ENCODE data around the gene FZD7. TPM values are rescaled to one million over a fixed set of nuclear protein-coding genes. Genes with fewer than 3 reads are reported as not detected.

FZD7 gene
- total and polyA plus RNA-seq, 9 of the 15 experiments (the other 6 are each of a cell fraction or from before 2014, with no cell fraction given), result 0.11 to 2.4 (median 0.69) TPM

GRCh38 chr2:202007015-202007982 is 26.4 kb upstream of the FZD7 start:
- 8% methylated on average over 7 of the region's 7 CpGs for WGBS (ENCODE audit: insufficient coverage, low coverage, missing lambda C conversion rate)
- in situ Hi-C loops (cut with MboI), result no loop called here
- POLR2A ChIA-PET, result no interaction called here

More at GRCh38 chr2:202007015-202007982, 26.4 kb upstream of the FZD7 start:
- intact Hi-C loops (cut with micrococcal nuclease), result no loop called here
- CTCF ChIA-PET (ENCODE audit: low intra/inter-chr PET ratio), result no interaction called here
- H3K4me1 ChIP-seq (replicated peaks in 1 of 2; ENCODE audit: control insufficient read depth in 2 of 2, insufficient read depth in 2 of 2, low read length in 2 of 2), result no peaks in the 10 kb centered on the region
- no peak overlapping the region for H3K4me2 ChIP-seq (ENCODE audit: insufficient read depth, low read length)
- no peak overlapping the region for H3K9ac ChIP-seq (ENCODE audit: insufficient read depth in 1 of 2, low read depth in 2 of 2, low read length in 2 of 2)
- no peak for DNase-seq (ENCODE audit: extremely low read depth in 1 of 4, low spot score in 3 of 4)
- no peak for ATAC-seq
- TF ChIP-seq ETS1 (conservative IDR thresholded peaks at IDR 0.05; ENCODE audit: control insufficient read depth, low read depth, low read length), result no peak
- FAIRE-seq, result no peak
- BruUV-seq (replicated peaks), result no TSS peak
- H4K20me1 ChIP-seq (replicated peaks; ENCODE audit: control insufficient read depth, insufficient read depth, low read length), result no peaks in the 10 kb centered on the region
- no peaks in the 10 kb centered on the region for H3K9me3 ChIP-seq (replicated peaks; ENCODE audit: control insufficient read depth, insufficient read depth, low read depth, low read length)
- H3K27me3 ChIP-seq (ENCODE audit: control insufficient read depth in 2 of 2, insufficient read depth in 2 of 2, low read length in 2 of 2), result peaks cover 0 to 17% of the 10 kb centered on the region in 2 experiments
- no peaks in the 10 kb centered on the region for H3K79me2 ChIP-seq (ENCODE audit: control insufficient read depth, insufficient read depth, low read length)
- H3K36me3 ChIP-seq (ENCODE audit: control insufficient read depth, insufficient read depth, low read length), result no peaks in the 10 kb centered on the region
- H3K9me1 ChIP-seq (ENCODE audit: control insufficient read depth, insufficient read depth, low read length), result no peaks in the 10 kb centered on the region
- H3K4me3 ChIP-seq, result no peak overlapping the region
- no peak overlapping the region for H3K27ac ChIP-seq (ENCODE audit: extremely low read depth, low read depth, low read length)
- no peak overlapping the region for H2AFZ ChIP-seq (ENCODE audit: low read depth, low read length)

Data from K562 (cell line).